ENCODE data around the gene SLC9A1. TPM values are rescaled to one million over a fixed set of nuclear protein-coding genes. Genes with fewer than 3 reads are reported as not detected.

SLC9A1 gene
- total RNA-seq (ENCODE audit: low replicate concordance): 1.8 and 5.7 TPM in 2 replicates

- peaks cover 21% of the 10 kb centered on the region for H3K4me1 ChIP-seq
- peak; percentile 96 for DNase-seq (ENCODE audit: low spot score)
- Mint-ChIP-seq H3K36me3 (peaks cover 3% of the 10 kb centered on the region), H3K27ac (peak within 1 kb of the TSS; percentile 80), H3K4me3 (peak within 1 kb of the TSS; percentile 93), H3K9me3 (no peaks in the 10 kb centered on the region), H3K4me1 (peaks cover 37% of the 10 kb centered on the region), H3K27me3 (ENCODE audit: insufficient read depth, low read depth) (no peaks in the 10 kb centered on the region)
- H3K79me2 ChIP-seq (ENCODE audit: low read depth): peaks cover 31% of the 10 kb centered on the region
- peak within 1 kb of the TSS; percentile 96 for H3K4me2 ChIP-seq
- H3K27me3 ChIP-seq: no peaks in the 10 kb centered on the region
- H3K27ac ChIP-seq: no peak within 1 kb of the TSS
- peak within 1 kb of the TSS; percentile 27 for H2AFZ ChIP-seq (replicated peaks)
- H3F3A ChIP-seq (ENCODE audit: low read depth): peaks cover 5% of the 10 kb centered on the region
- no peaks in the 10 kb centered on the region for H3K9me3 ChIP-seq (ENCODE audit: low read depth)
- TF ChIP-seq EZH2phosphoT487 (IDR thresholded peaks at IDR 0.05): no peak
- peak; percentile 80 for TF ChIP-seq CTCF (IDR thresholded peaks at IDR 0.05)
- no peak for TF ChIP-seq EZH2 (IDR thresholded peaks at IDR 0.05)
- H3K36me3 ChIP-seq: no peaks in the 10 kb centered on the region
- H3K4me3 ChIP-seq: peak within 1 kb of the TSS; percentile 71
- H3K9ac ChIP-seq: peak within 1 kb of the TSS; percentile 46
- H4K20me1 ChIP-seq (ENCODE audit: low read depth): peaks cover 26% of the 10 kb centered on the region
Measured at GRCh38 chr1:27154991-27155781, at the start of gene SLC9A1. Gene SLC9A1 (minus strand): TSS chr1:27155125. CDS start chr1:27154334, 791 bp downstream.

- no peak overlapping the region for H3K9ac ChIP-seq
- H3F3A ChIP-seq (ENCODE audit: low read depth): no peaks in the 10 kb centered on the region
- no peaks in the 10 kb centered on the region for H3K9me3 ChIP-seq (ENCODE audit: low read depth)
- no peak overlapping the region for H3K27ac ChIP-seq
- Mint-ChIP-seq H3K27ac (no peak overlapping the region), H3K27me3 (ENCODE audit: insufficient read depth, low read depth) (peaks cover 7% of the 10 kb centered on the region), H3K36me3 (no peaks in the 10 kb centered on the region), H3K9me3 (peaks cover 3% of the 10 kb centered on the region), H3K4me3 (no peak overlapping the region), H3K4me1 (peaks cover 2% of the 10 kb centered on the region)
- no peak for DNase-seq (ENCODE audit: low spot score)
- no peak for TF ChIP-seq EZH2 (IDR thresholded peaks at IDR 0.05)
- no peak for TF ChIP-seq CTCF (IDR thresholded peaks at IDR 0.05)
- no peak for TF ChIP-seq EZH2phosphoT487 (IDR thresholded peaks at IDR 0.05)
- no peak overlapping the region for H3K4me3 ChIP-seq
- H2AFZ ChIP-seq (replicated peaks): no peak overlapping the region
- no peaks in the 10 kb centered on the region for H3K4me1 ChIP-seq
- no peaks in the 10 kb centered on the region for H4K20me1 ChIP-seq (ENCODE audit: low read depth)
- H3K36me3 ChIP-seq: no peaks in the 10 kb centered on the region
- no peaks in the 10 kb centered on the region for H3K79me2 ChIP-seq (ENCODE audit: low read depth)
- no peaks in the 10 kb centered on the region for H3K27me3 ChIP-seq
- no peak overlapping the region for H3K4me2 ChIP-seq
Measured at GRCh38 chr1:27203946-27204345, 49.0 kb upstream of the SLC9A1 start.

- no peak overlapping the region for H2AFZ ChIP-seq (replicated peaks)
- H3K4me1 Mint-ChIP-seq: peaks cover 7% of the 10 kb centered on the region
- H3K36me3 Mint-ChIP-seq: no peaks in the 10 kb centered on the region
- H3K27ac ChIP-seq: no peak overlapping the region
- H3K4me3 Mint-ChIP-seq: no peak overlapping the region
- no peaks in the 10 kb centered on the region for H4K20me1 ChIP-seq (ENCODE audit: low read depth)
- no peak for DNase-seq (ENCODE audit: low spot score)
- no peaks in the 10 kb centered on the region for H3K36me3 ChIP-seq
- no peaks in the 10 kb centered on the region for H3K4me1 ChIP-seq
- H3K27ac Mint-ChIP-seq: no peak overlapping the region
- no peak for TF ChIP-seq EZH2phosphoT487 (IDR thresholded peaks at IDR 0.05)
- no peak for TF ChIP-seq EZH2 (IDR thresholded peaks at IDR 0.05)
- no peak for TF ChIP-seq CTCF (IDR thresholded peaks at IDR 0.05)
- peaks cover 3% of the 10 kb centered on the region for H3K9me3 Mint-ChIP-seq
- no peak overlapping the region for H3K4me2 ChIP-seq
- H3K4me3 ChIP-seq: no peak overlapping the region
- no peaks in the 10 kb centered on the region for H3K27me3 ChIP-seq
- H3K9ac ChIP-seq: no peak overlapping the region
- no peaks in the 10 kb centered on the region for H3F3A ChIP-seq (ENCODE audit: low read depth)
- H3K79me2 ChIP-seq (ENCODE audit: low read depth): no peaks in the 10 kb centered on the region
- H3K9me3 ChIP-seq (ENCODE audit: low read depth): no peaks in the 10 kb centered on the region
- peaks cover 5% of the 10 kb centered on the region for H3K27me3 Mint-ChIP-seq (ENCODE audit: insufficient read depth, low read depth)
Measured at GRCh38 chr1:27201295-27201694, 46.4 kb upstream of the SLC9A1 start.

Measured in neural progenitor cell (in vitro differentiated cells).